GM23338 (cell line): ENCODE measurements around the gene POLE. TPM values are rescaled to one million over a fixed set of nuclear protein-coding genes. Genes with fewer than 3 reads are reported as not detected.

ENCODE experiments used
- ATAC-seq: fragments of 200-7000 bp; cut with Tn5 transposase; 3 replicates; pipeline ENCODE4 v1.9.1; 2020
- DNase-seq: peaks from one replicate; pipeline ENCODE4 v3.0.0-alpha.2; 2015; ENCODE audit warnings: low spot score
- H2AFZ ChIP-seq: fragments of 200-600 bp; sonication (generic); 2 replicates; pipeline ENCODE4 v1.8.0; 2016; ENCODE audit warnings: antibody characterized with exemption, mild to moderate bottlenecking, moderate library complexity
- H3F3A ChIP-seq: fragments of 200-600 bp; sonication (generic); replicated peaks from 2 replicates; pipeline ENCODE4 v1.8.0; 2017; ENCODE audit warnings: antibody characterized with exemption, mixed run types, low read depth
- H3K27ac ChIP-seq: fragments of 200-600 bp; sonication (generic); 2 replicates; pipeline ENCODE4 v1.6.1; 2016; ENCODE audit warnings: low read depth
- H3K27me3 ChIP-seq: fragments of 200-600 bp; sonication (generic); 2 replicates; pipeline ENCODE4 v1.8.0; 2016; ENCODE audit warnings: mild to moderate bottlenecking, mixed run types, moderate library complexity; ENCODE audit not compliant: insufficient read depth
- H3K36me3 ChIP-seq: fragments of 200-600 bp; sonication (generic); 2 replicates; pipeline ENCODE4 v1.8.0; 2016; ENCODE audit warnings: mild to moderate bottlenecking; ENCODE audit not compliant: insufficient read depth
- H3K4me1 ChIP-seq: fragments of 200-600 bp; sonication (generic); 2 replicates; pipeline ENCODE4 v1.8.0; 2016; ENCODE audit warnings: mild to moderate bottlenecking, moderate library complexity; ENCODE audit not compliant: insufficient read depth
- H3K4me2 ChIP-seq: fragments of 200-600 bp; sonication (generic); 2 replicates; pipeline ENCODE4 v1.7.1; 2017; ENCODE audit warnings: mixed run types
- H3K4me3 ChIP-seq: fragments of 200-600 bp; sonication (generic); 2 replicates; pipeline ENCODE4 v1.6.1; 2016; ENCODE audit warnings: mixed run types
- H3K79me2 ChIP-seq: fragments of 200-600 bp; sonication (generic); replicated peaks from 2 replicates; pipeline ENCODE4 v1.8.0; 2017; ENCODE audit warnings: mild to moderate bottlenecking; ENCODE audit not compliant: insufficient read depth
- H3K9me2 ChIP-seq: fragments of 200-600 bp; sonication (generic); 2 replicates; pipeline ENCODE4 v1.8.0; 2017; ENCODE audit not compliant: insufficient read depth
- H4K20me1 ChIP-seq: fragments of 200-600 bp; sonication (generic); replicated peaks from 2 replicates; pipeline ENCODE4 v1.8.0; 2017; ENCODE audit warnings: mild to moderate bottlenecking; ENCODE audit not compliant: insufficient read depth
- H3K27ac Mint-ChIP-seq: 2 replicates; pipeline ENCODE4 v1.8.0; 2020; ENCODE audit warnings: inconsistent platforms, mild to moderate bottlenecking, moderate library complexity, mixed read lengths
- H3K27me3 Mint-ChIP-seq: 3 replicates; pipeline ENCODE4 v1.8.0; 2022; ENCODE audit warnings: low read depth, mild to moderate bottlenecking, moderate library complexity, mixed read lengths, inconsistent platforms; ENCODE audit not compliant: insufficient read depth, poor library complexity
- H3K36me3 Mint-ChIP-seq: 3 replicates; pipeline ENCODE4 v1.8.0; 2021; ENCODE audit warnings: low read depth, mild to moderate bottlenecking, inconsistent platforms, moderate library complexity, mixed read lengths
- H3K4me1 Mint-ChIP-seq: 3 replicates; pipeline ENCODE4 v1.8.0; 2020; ENCODE audit warnings: mild to moderate bottlenecking, inconsistent platforms, mixed read lengths
- H3K4me3 Mint-ChIP-seq: 3 replicates; pipeline ENCODE4 v1.8.0; 2021; ENCODE audit warnings: moderate library complexity, mild to moderate bottlenecking, inconsistent platforms, mixed read lengths
- H3K9me3 Mint-ChIP-seq: 3 replicates; pipeline ENCODE4 v1.8.0; 2020; ENCODE audit warnings: moderate library complexity, mild to moderate bottlenecking, inconsistent platforms, mixed read lengths
- CREB1 ChIP-seq: fragments of 250-450 bp; sonication (Bioruptor Pico); IDR thresholded peaks from 2 replicates; pipeline ENCODE4 v1.5.0; 2020; ENCODE audit warnings: low read depth, mild to moderate bottlenecking, moderate library complexity
- EZH2 ChIP-seq: fragments of 200-600 bp; sonication (generic); IDR thresholded peaks from one replicate; pipeline ENCODE4 v1.8.0; 2017; ENCODE audit warnings: antibody characterized with exemption, mild to moderate bottlenecking, low read depth; ENCODE audit not compliant: unreplicated experiment
- ZNF114 ChIP-seq: fragments of 250-450 bp; sonication (Bioruptor Pico); IDR thresholded peaks from 2 replicates; pipeline ENCODE4 v1.5.0; 2020; ENCODE audit warnings: mild to moderate bottlenecking, moderate library complexity
- ZNF331 ChIP-seq: fragments of 250-450 bp; sonication (Bioruptor Pico); IDR thresholded peaks from 2 replicates; pipeline ENCODE4 v1.5.0; 2020; ENCODE audit warnings: low read depth, mild to moderate bottlenecking, moderate library complexity
- polyA plus RNA-seq: library from polyadenylated mRNA; unstranded; fragments of >200 nt; fragmentation: Nextera tagmentation; extraction: Ambion mirVana; gene quantifications from 2 replicates; pipeline ENCODE4 v1.2.1, GENCODE V29; 2016
- total RNA-seq: library from RNA; depleted of rRNA; stranded (reverse); fragments of >200 nt; shearing (Covaris generic); gene quantifications from 2 replicates; pipeline ENCODE4 v1.2.3, GENCODE V29; 2014
- TF ChIP-seq, protein P1 (sequence below): IDR thresholded peaks from 2 replicates; pipeline ENCODE4 v1.6.1; 2016; ENCODE audit warnings: antibody characterized with exemption
- TF ChIP-seq, protein P2 (sequence below): fragments of 250-450 bp; sonication (Bioruptor Pico); IDR thresholded peaks from 2 replicates; pipeline ENCODE4 v1.5.0; 2020; ENCODE audit warnings: mild to moderate bottlenecking, moderate library complexity
- TF ChIP-seq, protein P3 (sequence below): IDR thresholded peaks from one replicate; pipeline ENCODE4 v1.6.1; 2018; ENCODE audit warnings: antibody characterized with exemption; ENCODE audit not compliant: unreplicated experiment

Gene POLE
- total and polyA plus RNA-seq, 2 experiments from 2014 or later = 33.6 to 125 TPM

DNA sequence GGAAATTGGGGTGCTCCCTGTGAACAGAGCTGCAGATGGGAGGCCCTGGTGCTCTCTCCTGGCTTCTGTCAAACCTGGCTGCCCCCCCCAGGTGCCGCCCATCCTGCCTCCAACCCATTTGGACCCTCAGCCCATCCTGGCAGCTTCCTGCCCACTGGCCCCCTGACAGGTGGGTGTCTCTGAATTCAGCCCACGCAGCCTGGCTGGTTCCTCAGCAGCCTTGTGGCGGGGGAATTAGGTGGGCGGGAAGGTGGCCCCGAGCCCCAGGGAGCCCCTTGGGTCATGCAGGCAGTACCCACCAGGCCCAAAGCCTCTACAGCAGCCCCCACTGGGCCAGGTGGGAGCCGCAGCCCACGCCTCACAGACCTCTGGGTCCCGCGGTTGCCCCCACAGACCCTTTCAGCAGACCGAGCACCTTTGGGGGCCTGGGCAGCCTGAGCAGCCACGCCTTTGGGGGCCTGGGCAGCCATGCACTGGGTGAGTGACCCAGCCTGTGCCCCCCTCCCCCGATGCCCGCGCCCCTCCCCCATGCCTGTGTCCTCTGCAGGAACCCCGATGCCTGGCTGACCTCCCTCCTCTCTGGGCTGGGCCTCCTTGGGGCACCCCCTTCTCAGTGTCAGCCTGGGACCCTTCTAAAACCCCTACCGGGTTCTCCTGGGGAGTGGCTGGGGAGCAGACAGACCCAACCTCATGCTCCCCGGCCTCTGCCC lies 105.6 kb downstream of the POLE start:
- no peaks in the 10 kb centered on the region for H3K36me3 ChIP-seq
- H3K4me3 Mint-ChIP-seq = peak overlapping the region; percentile 59; the same call in 1 of the 3 replicates
- H3F3A ChIP-seq = peaks cover 17% of the 10 kb centered on the region
- peaks cover 31% of the 10 kb centered on the region for H3K27me3 ChIP-seq
- TF ChIP-seq, protein P1, sequence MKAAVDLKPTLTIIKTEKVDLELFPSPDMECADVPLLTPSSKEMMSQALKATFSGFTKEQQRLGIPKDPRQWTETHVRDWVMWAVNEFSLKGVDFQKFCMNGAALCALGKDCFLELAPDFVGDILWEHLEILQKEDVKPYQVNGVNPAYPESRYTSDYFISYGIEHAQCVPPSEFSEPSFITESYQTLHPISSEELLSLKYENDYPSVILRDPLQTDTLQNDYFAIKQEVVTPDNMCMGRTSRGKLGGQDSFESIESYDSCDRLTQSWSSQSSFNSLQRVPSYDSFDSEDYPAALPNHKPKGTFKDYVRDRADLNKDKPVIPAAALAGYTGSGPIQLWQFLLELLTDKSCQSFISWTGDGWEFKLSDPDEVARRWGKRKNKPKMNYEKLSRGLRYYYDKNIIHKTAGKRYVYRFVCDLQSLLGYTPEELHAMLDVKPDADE = no peak
- TF ChIP-seq ZNF331 (CRISPR knock-in tag) (no peak), CREB1 (CRISPR knock-in tag) (no peak), ZNF114 (CRISPR knock-in tag) (no peak), EZH2 (no peak)
- TF ChIP-seq, protein P2, sequence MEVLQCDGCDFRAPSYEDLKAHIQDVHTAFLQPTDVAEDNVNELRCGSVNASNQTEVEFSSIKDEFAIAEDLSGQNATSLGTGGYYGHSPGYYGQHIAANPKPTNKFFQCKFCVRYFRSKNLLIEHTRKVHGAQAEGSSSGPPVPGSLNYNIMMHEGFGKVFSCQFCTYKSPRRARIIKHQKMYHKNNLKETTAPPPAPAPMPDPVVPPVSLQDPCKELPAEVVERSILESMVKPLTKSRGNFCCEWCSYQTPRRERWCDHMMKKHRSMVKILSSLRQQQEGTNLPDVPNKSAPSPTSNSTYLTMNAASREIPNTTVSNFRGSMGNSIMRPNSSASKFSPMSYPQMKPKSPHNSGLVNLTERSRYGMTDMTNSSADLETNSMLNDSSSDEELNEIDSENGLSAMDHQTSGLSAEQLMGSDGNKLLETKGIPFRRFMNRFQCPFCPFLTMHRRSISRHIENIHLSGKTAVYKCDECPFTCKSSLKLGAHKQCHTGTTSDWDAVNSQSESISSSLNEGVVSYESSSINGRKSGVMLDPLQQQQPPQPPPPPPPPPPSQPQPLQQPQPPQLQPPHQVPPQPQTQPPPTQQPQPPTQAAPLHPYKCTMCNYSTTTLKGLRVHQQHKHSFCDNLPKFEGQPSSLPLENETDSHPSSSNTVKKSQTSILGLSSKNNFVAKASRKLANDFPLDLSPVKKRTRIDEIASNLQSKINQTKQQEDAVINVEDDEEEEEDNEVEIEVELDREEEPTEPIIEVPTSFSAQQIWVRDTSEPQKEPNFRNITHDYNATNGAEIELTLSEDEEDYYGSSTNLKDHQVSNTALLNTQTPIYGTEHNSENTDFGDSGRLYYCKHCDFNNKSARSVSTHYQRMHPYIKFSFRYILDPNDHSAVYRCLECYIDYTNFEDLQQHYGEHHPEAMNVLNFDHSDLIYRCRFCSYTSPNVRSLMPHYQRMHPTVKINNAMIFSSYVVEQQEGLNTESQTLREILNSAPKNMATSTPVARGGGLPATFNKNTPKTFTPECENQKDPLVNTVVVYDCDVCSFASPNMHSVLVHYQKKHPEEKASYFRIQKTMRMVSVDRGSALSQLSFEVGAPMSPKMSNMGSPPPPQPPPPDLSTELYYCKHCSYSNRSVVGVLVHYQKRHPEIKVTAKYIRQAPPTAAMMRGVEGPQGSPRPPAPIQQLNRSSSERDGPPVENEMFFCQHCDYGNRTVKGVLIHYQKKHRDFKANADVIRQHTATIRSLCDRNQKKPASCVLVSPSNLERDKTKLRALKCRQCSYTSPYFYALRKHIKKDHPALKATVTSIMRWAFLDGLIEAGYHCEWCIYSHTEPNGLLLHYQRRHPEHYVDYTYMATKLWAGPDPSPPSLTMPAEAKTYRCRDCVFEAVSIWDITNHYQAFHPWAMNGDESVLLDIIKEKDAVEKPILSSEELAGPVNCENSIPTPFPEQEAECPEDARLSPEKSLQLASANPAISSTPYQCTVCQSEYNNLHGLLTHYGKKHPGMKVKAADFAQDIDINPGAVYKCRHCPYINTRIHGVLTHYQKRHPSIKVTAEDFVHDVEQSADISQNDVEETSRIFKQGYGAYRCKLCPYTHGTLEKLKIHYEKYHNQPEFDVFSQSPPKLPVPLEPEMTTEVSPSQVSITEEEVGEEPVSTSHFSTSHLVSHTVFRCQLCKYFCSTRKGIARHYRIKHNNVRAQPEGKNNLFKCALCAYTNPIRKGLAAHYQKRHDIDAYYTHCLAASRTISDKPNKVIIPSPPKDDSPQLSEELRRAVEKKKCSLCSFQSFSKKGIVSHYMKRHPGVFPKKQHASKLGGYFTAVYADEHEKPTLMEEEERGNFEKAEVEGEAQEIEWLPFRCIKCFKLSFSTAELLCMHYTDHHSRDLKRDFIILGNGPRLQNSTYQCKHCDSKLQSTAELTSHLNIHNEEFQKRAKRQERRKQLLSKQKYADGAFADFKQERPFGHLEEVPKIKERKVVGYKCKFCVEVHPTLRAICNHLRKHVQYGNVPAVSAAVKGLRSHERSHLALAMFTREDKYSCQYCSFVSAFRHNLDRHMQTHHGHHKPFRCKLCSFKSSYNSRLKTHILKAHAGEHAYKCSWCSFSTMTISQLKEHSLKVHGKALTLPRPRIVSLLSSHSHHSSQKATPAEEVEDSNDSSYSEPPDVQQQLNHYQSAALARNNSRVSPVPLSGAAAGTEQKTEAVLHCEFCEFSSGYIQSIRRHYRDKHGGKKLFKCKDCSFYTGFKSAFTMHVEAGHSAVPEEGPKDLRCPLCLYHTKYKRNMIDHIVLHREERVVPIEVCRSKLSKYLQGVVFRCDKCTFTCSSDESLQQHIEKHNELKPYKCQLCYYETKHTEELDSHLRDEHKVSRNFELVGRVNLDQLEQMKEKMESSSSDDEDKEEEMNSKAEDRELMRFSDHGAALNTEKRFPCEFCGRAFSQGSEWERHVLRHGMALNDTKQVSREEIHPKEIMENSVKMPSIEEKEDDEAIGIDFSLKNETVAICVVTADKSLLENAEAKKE (CRISPR knock-in tag) = no peak
- TF ChIP-seq, protein P3, sequence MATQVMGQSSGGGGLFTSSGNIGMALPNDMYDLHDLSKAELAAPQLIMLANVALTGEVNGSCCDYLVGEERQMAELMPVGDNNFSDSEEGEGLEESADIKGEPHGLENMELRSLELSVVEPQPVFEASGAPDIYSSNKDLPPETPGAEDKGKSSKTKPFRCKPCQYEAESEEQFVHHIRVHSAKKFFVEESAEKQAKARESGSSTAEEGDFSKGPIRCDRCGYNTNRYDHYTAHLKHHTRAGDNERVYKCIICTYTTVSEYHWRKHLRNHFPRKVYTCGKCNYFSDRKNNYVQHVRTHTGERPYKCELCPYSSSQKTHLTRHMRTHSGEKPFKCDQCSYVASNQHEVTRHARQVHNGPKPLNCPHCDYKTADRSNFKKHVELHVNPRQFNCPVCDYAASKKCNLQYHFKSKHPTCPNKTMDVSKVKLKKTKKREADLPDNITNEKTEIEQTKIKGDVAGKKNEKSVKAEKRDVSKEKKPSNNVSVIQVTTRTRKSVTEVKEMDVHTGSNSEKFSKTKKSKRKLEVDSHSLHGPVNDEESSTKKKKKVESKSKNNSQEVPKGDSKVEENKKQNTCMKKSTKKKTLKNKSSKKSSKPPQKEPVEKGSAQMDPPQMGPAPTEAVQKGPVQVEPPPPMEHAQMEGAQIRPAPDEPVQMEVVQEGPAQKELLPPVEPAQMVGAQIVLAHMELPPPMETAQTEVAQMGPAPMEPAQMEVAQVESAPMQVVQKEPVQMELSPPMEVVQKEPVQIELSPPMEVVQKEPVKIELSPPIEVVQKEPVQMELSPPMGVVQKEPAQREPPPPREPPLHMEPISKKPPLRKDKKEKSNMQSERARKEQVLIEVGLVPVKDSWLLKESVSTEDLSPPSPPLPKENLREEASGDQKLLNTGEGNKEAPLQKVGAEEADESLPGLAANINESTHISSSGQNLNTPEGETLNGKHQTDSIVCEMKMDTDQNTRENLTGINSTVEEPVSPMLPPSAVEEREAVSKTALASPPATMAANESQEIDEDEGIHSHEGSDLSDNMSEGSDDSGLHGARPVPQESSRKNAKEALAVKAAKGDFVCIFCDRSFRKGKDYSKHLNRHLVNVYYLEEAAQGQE = no peak
- ATAC-seq (peak; percentile 10), DNase-seq (peak; percentile 26)
- H3K36me3 Mint-ChIP-seq = peaks cover 22% of the 10 kb centered on the region
- no peaks in the 10 kb centered on the region for H3K79me2 ChIP-seq
- H3K4me1 Mint-ChIP-seq = peaks cover 7% of the 10 kb centered on the region
- H2AFZ ChIP-seq = no peak overlapping the region
- H3K9me2 ChIP-seq = no peaks in the 10 kb centered on the region
- peaks cover 50% of the 10 kb centered on the region for H3K27me3 Mint-ChIP-seq
- peak overlapping the region; percentile 90 for H3K4me2 ChIP-seq
- H3K27ac ChIP-seq = no peak overlapping the region
- peaks cover 7% of the 10 kb centered on the region for H3K4me1 ChIP-seq
- H3K9me3 Mint-ChIP-seq = peaks cover 3% of the 10 kb centered on the region; the same call in 1 of the 3 replicates
- H4K20me1 ChIP-seq = peaks cover 17% of the 10 kb centered on the region
- peak overlapping the region; percentile 56 for H3K4me3 ChIP-seq
- no peak overlapping the region for H3K27ac Mint-ChIP-seq
